Neural cell (in vitro differentiated cells): ENCODE results near the gene GTPBP6. TPM values are rescaled to one million over a fixed set of nuclear protein-coding genes. Genes with fewer than 3 reads are reported as not detected.

Source experiments
- H2AFZ ChIP-seq: fragments of 200-600, 300-800 bp; sonication (generic), shearing (Covaris generic); 2 replicates; pipeline ENCODE4 v1.6.0; 2014; ENCODE audit warnings: low read depth, mild to moderate bottlenecking, antibody characterized with exemption, low read length, moderate library complexity
- H3F3A ChIP-seq: fragments of 200-600 bp; shearing (Covaris generic); 2 replicates; pipeline ENCODE4 v1.6.1; 2016; ENCODE audit warnings: mild to moderate bottlenecking, moderate library complexity, mixed read lengths, antibody characterized with exemption, low read length; ENCODE audit not compliant: insufficient read depth, poor library complexity, severe bottlenecking
- H3K27ac ChIP-seq: fragments of 200-600, 300-800 bp; sonication (generic), shearing (Covaris generic); 2 replicates; pipeline ENCODE4 v1.5.1; 2014; ENCODE audit warnings: mild to moderate bottlenecking, low read length, moderate library complexity
- H3K27me3 ChIP-seq: fragments of 300-800, 200-600 bp; sonication (generic), shearing (Covaris generic); 2 replicates; pipeline ENCODE4 v1.6.0; 2014; ENCODE audit warnings: mild to moderate bottlenecking, low read depth, low read length, moderate library complexity; ENCODE audit not compliant: insufficient read depth
- H3K36me3 ChIP-seq: fragments of 300-800, 200-600 bp; sonication (generic), shearing (Covaris generic); 2 replicates; pipeline ENCODE4 v1.5.1; 2014; ENCODE audit warnings: mild to moderate bottlenecking, antibody characterized with exemption, low read length, moderate library complexity; ENCODE audit not compliant: insufficient read depth
- H3K4me2 ChIP-seq: fragments of 300-800, 200-600 bp; sonication (generic), shearing (Covaris generic); 2 replicates; pipeline ENCODE4 v1.6.0; 2014; ENCODE audit warnings: mild to moderate bottlenecking, low read length
- H3K4me3 ChIP-seq: fragments of 300-800, 200-600 bp; sonication (generic), shearing (Covaris generic); 2 replicates; pipeline ENCODE4 v1.5.1; 2014; ENCODE audit warnings: mild to moderate bottlenecking, low read length, moderate library complexity
- H3K79me2 ChIP-seq: fragments of 200-600 bp; shearing (Covaris generic); replicated peaks from 2 replicates; pipeline ENCODE4 v1.6.0; 2014; ENCODE audit warnings: mild to moderate bottlenecking, low read length, moderate library complexity; ENCODE audit not compliant: insufficient read depth
- H3K9ac ChIP-seq: fragments of 300-800, 200-600 bp; sonication (generic), shearing (Covaris generic); 2 replicates; pipeline ENCODE4 v1.6.1; 2016; ENCODE audit warnings: mild to moderate bottlenecking, low read length, mixed read lengths
- H3K9me2 ChIP-seq: fragments of 200-600 bp; shearing (Covaris generic); 2 replicates; pipeline ENCODE4 v1.6.1; 2016; ENCODE audit warnings: mild to moderate bottlenecking, low read length, mixed read lengths; ENCODE audit not compliant: insufficient read depth
- H3K9me3 ChIP-seq: fragments of 200-600, 300-800 bp; sonication (generic), shearing (Covaris generic); 2 replicates; pipeline ENCODE4 v1.6.1; 2016; ENCODE audit warnings: mild to moderate bottlenecking, mixed run types, low read length, moderate library complexity, mixed read lengths
- H4K20me1 ChIP-seq: fragments of 200-600 bp; shearing (Covaris generic); 2 replicates; pipeline ENCODE4 v1.6.1; 2016; ENCODE audit warnings: mild to moderate bottlenecking, mixed run types; ENCODE audit not compliant: insufficient read depth
- EP300 ChIP-seq: fragments of 450-650 bp; conservative IDR thresholded peaks from 2 replicates; pipeline ENCODE4 v1.6.1; 2014; ENCODE audit warnings: antibody characterized with exemption, mild to moderate bottlenecking, moderate library complexity; ENCODE audit not compliant: poor library complexity, severe bottlenecking
- EZH2 ChIP-seq: fragments of 200-600, 300-800 bp; shearing (Covaris generic), sonication (generic); IDR thresholded peaks from 2 replicates; pipeline ENCODE4 v1.6.1; 2014; ENCODE audit warnings: antibody characterized with exemption, low read length, borderline replicate concordance, mild to moderate bottlenecking; ENCODE audit not compliant: insufficient read depth, poor library complexity, severe bottlenecking
- MXI1 ChIP-seq: fragments of 450-650 bp; conservative IDR thresholded peaks from 2 replicates; pipeline ENCODE4 v1.6.1; 2014; ENCODE audit warnings: antibody characterized with exemption, mild to moderate bottlenecking; ENCODE audit not compliant: poor library complexity, severe bottlenecking
- POLR2AphosphoS5 ChIP-seq: IDR thresholded peaks from 2 replicates; pipeline ENCODE4 v1.6.1; 2012
- RAD21 ChIP-seq: fragments of 450-650 bp; conservative IDR thresholded peaks from 2 replicates; pipeline ENCODE4 v1.6.1; 2014; ENCODE audit warnings: antibody characterized with exemption, mild to moderate bottlenecking, moderate library complexity
- SMC3 ChIP-seq: fragments of 450-650 bp; conservative IDR thresholded peaks from 2 replicates; pipeline ENCODE4 v1.6.1; 2014; ENCODE audit warnings: antibody characterized with exemption, mild to moderate bottlenecking, moderate library complexity; ENCODE audit not compliant: poor library complexity
- TAF1 ChIP-seq: IDR thresholded peaks from 2 replicates; pipeline ENCODE4 v1.6.1; 2012; ENCODE audit warnings: low read depth
- polyA plus RNA-seq: library from polyadenylated mRNA; depleted of rRNA; stranded (reverse); fragments of >200 nt; gene quantifications from 2 replicates; pipeline ENCODE4 v1.2.3, GENCODE V29; 2014
- TF ChIP-seq, protein P1 (sequence below): IDR thresholded peaks from 2 replicates; pipeline ENCODE4 v1.6.1; 2012; ENCODE audit warnings: borderline replicate concordance
- TF ChIP-seq, protein P2 (sequence below): fragments of 450-650 bp; IDR thresholded peaks from 2 replicates; pipeline ENCODE4 v1.5.1; 2014; ENCODE audit warnings: antibody characterized with exemption, mild to moderate bottlenecking, moderate library complexity; ENCODE audit not compliant: poor library complexity, severe bottlenecking

GTPBP6 gene
- polyA plus RNA-seq, 1 donor from 2014 or later = 23.6 TPM

DNA sequence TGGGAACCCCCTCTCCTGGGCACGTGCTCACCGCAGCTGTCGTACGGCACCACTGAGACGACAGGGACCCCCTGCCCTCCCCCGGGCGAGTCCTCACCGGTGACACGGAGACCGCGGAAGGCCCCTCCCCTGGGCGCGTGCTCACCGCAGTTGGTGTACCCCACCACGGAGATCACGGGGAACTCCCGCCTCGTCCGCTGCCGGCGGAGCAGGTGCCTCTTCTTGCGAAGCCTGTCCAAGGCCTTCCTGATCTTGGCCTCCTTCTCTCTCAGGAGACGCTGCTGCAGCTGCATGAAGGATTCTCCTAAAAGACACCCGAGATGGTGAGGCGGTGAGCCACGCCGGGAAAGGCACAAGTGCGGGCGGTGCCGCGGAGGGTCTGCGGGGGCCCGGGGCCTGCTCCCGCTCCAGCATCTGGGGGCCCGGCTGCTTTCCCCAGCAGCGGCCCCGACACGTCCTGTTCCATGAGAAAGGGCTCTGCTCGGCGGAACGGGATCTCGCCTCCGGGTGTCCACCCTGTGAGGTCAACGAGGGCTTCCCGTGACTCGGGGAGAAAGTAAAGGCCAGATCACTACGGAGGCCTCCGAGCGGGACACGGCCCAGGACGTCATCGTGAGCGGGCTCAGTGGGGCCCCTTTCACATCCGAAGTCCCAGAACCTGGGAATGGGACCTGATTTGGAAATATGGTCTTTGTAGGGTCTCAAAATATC lies 5.8 kb downstream of the GTPBP6 start:
- Histone ChIP-seq H3K9me3 (no peaks in the 10 kb centered on the region), H4K20me1 (no peaks in the 10 kb centered on the region), H3K27me3 (no peaks in the 10 kb centered on the region), H2AFZ (no peak overlapping the region), H3F3A (no peaks in the 10 kb centered on the region), H3K9ac (no peak overlapping the region), H3K27ac (no peak overlapping the region), H3K4me2 (no peak overlapping the region), H3K79me2 (no peaks in the 10 kb centered on the region), H3K9me2 (no peaks in the 10 kb centered on the region), H3K4me3 (no peak overlapping the region), H3K36me3 (peaks cover 3% of the 10 kb centered on the region)
- TF ChIP-seq SMC3 (no peak), RAD21 (no peak)

DNA sequence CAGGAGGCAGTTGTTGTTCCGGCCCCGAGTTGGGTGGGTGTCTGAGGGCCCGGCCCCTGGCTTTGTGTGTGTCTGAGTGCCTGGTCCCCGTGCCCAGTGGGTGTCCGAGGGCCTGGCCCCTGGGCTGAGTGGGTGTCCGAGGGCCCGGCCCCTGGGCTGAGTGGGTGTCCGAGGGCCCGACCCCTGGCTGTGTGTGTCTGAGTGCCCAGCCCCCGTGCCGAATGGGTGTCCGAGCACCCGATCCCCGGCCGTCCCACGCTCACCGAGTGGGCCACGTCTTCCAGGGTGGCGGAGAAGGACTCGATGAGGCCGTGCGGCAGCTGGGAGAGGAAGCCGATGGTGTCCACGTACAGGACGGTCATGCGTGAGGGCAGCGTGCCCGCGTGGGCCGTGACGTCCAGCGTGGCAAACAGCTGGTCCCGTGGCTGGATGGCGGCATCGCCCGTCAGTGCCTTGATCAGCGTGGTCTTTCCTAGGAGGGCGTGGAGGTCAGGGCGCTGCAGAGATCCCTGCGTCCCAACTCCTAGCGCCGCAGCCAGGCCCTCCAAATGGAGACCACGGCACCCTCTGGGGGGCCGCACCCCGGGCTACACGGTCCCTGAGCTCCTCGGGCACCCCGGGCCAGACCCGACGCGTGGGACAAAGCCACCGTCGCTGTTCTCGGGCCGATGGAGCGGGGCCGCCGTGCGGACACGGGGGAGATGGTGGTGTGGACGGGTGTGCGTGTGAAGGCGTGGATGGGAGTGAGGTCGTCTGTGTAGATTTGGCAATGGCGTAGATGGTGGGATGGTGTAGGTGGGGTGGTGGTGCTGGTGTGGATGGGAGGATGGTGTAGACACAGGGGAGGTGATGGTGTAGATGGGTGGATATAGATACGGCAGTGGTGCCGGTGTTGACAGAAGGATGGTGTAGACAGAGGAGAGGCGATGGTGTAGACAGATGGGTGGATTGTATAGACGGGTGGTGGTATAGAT lies 7.2 kb downstream of the GTPBP6 start:
- H2AFZ ChIP-seq = no peak overlapping the region
- no peak overlapping the region for H3K4me3 ChIP-seq
- H3K27ac ChIP-seq = no peak overlapping the region
- H3K9ac ChIP-seq = no peak overlapping the region
- peaks cover 11% of the 10 kb centered on the region for H3K36me3 ChIP-seq
- no peaks in the 10 kb centered on the region for H3K27me3 ChIP-seq
- no peaks in the 10 kb centered on the region for H3F3A ChIP-seq
- H3K9me2 ChIP-seq = no peaks in the 10 kb centered on the region
- H4K20me1 ChIP-seq = no peaks in the 10 kb centered on the region
- no peak overlapping the region for H3K4me2 ChIP-seq
- no peak for TF ChIP-seq MXI1
- no peak for TF ChIP-seq EP300
- no peak for TF ChIP-seq POLR2AphosphoS5
- TF ChIP-seq RAD21 = no peak
- TF ChIP-seq, protein P1, sequence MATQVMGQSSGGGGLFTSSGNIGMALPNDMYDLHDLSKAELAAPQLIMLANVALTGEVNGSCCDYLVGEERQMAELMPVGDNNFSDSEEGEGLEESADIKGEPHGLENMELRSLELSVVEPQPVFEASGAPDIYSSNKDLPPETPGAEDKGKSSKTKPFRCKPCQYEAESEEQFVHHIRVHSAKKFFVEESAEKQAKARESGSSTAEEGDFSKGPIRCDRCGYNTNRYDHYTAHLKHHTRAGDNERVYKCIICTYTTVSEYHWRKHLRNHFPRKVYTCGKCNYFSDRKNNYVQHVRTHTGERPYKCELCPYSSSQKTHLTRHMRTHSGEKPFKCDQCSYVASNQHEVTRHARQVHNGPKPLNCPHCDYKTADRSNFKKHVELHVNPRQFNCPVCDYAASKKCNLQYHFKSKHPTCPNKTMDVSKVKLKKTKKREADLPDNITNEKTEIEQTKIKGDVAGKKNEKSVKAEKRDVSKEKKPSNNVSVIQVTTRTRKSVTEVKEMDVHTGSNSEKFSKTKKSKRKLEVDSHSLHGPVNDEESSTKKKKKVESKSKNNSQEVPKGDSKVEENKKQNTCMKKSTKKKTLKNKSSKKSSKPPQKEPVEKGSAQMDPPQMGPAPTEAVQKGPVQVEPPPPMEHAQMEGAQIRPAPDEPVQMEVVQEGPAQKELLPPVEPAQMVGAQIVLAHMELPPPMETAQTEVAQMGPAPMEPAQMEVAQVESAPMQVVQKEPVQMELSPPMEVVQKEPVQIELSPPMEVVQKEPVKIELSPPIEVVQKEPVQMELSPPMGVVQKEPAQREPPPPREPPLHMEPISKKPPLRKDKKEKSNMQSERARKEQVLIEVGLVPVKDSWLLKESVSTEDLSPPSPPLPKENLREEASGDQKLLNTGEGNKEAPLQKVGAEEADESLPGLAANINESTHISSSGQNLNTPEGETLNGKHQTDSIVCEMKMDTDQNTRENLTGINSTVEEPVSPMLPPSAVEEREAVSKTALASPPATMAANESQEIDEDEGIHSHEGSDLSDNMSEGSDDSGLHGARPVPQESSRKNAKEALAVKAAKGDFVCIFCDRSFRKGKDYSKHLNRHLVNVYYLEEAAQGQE = no peak
- TF ChIP-seq SMC3 = no peak
- TF ChIP-seq EZH2 = no peak
- no peak for TF ChIP-seq TAF1
- TF ChIP-seq, protein P2, sequence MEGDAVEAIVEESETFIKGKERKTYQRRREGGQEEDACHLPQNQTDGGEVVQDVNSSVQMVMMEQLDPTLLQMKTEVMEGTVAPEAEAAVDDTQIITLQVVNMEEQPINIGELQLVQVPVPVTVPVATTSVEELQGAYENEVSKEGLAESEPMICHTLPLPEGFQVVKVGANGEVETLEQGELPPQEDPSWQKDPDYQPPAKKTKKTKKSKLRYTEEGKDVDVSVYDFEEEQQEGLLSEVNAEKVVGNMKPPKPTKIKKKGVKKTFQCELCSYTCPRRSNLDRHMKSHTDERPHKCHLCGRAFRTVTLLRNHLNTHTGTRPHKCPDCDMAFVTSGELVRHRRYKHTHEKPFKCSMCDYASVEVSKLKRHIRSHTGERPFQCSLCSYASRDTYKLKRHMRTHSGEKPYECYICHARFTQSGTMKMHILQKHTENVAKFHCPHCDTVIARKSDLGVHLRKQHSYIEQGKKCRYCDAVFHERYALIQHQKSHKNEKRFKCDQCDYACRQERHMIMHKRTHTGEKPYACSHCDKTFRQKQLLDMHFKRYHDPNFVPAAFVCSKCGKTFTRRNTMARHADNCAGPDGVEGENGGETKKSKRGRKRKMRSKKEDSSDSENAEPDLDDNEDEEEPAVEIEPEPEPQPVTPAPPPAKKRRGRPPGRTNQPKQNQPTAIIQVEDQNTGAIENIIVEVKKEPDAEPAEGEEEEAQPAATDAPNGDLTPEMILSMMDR = no peak
- no peaks in the 10 kb centered on the region for H3K9me3 ChIP-seq
- H3K79me2 ChIP-seq = no peaks in the 10 kb centered on the region
